HL-60 (cell line): ENCODE measurements around the gene CNNM1.

Experiments used
- DNase-seq, 2 experiments: peaks; one replicate each; pipeline ENCODE4 v3.0.0-alpha.2; 2010 to 2020; ENCODE audit warnings: low read depth in 1 of 2, low spot score in 1 of 2
- H3K27ac ChIP-seq: fragments of 250-450 bp; sonication (Bioruptor Pico); replicated peaks from 2 replicates; pipeline ENCODE4 v1.5.1; 2020; ENCODE audit warnings: mild to moderate bottlenecking, moderate library complexity
- H3K27me3 ChIP-seq: fragments of 250-450 bp; sonication (Bioruptor Pico); 2 replicates; pipeline ENCODE4 v1.5.1; 2021; ENCODE audit warnings: mild to moderate bottlenecking, moderate library complexity; ENCODE audit not compliant: insufficient read depth, poor library complexity, severe bottlenecking
- H3K4me3 ChIP-seq: replicated peaks from 2 replicates; pipeline ENCODE4 v1.5.1; 2011; ENCODE audit warnings: mild to moderate bottlenecking, control low read depth, low read length; ENCODE audit not compliant: insufficient read depth
- CTCF ChIP-seq: IDR thresholded peaks from one replicate; pipeline ENCODE4 v1.5.1; 2011; ENCODE audit warnings: low read length, control low read depth, inconsistent platforms; ENCODE audit not compliant: insufficient read depth
- GABPA ChIP-seq: IDR thresholded peaks from 2 replicates; pipeline ENCODE4 v1.6.1; 2012; ENCODE audit warnings: low read depth
- POLR2AphosphoS5 ChIP-seq: IDR thresholded peaks from 2 replicates; pipeline ENCODE4 v1.6.1; 2012; ENCODE audit warnings: low read depth
- REST ChIP-seq: IDR thresholded peaks from 2 replicates; pipeline ENCODE4 v1.6.1; 2012; ENCODE audit warnings: low read depth; ENCODE audit not compliant: insufficient replicate concordance
- SPI1 ChIP-seq: IDR thresholded peaks from 2 replicates; pipeline ENCODE4 v1.6.1; 2012; ENCODE audit warnings: low read depth, mild to moderate bottlenecking, borderline replicate concordance

The CNNM1 gene

GRCh38 chr10:99316374-99316773, 12.8 kb upstream of the CNNM1 start:
- Histone ChIP-seq H3K27ac (no peak overlapping the region), H3K27me3 (no peaks in the 10 kb centered on the region), H3K4me3 (no peak overlapping the region)
- TF ChIP-seq GABPA (no peak), REST (no peak), CTCF (no peak), POLR2AphosphoS5 (no peak), SPI1 (no peak)
- no peak for DNase-seq

- H3K27me3 ChIP-seq: no peaks in the 10 kb centered on the region
- TF ChIP-seq REST (no peak), POLR2AphosphoS5 (no peak), SPI1 (no peak), GABPA (no peak), CTCF (no peak)
- no peak for DNase-seq
- no peak overlapping the region for H3K4me3 ChIP-seq
- no peak overlapping the region for H3K27ac ChIP-seq
Measured at GRCh38 chr10:99318048-99318447, 11.1 kb upstream of the CNNM1 start.

- Histone ChIP-seq H3K27ac (no peak overlapping the region), H3K4me3 (no peak overlapping the region), H3K27me3 (no peaks in the 10 kb centered on the region)
- no peak for DNase-seq
- TF ChIP-seq CTCF (no peak), SPI1 (no peak)
Measured at GRCh38 chr10:99318475-99318874, 10.7 kb upstream of the CNNM1 start.

GRCh38 chr10:99325281-99325680, 3.9 kb upstream of the CNNM1 start:
- Histone ChIP-seq H3K27me3 (peaks cover 24% of the 10 kb centered on the region), H3K27ac (no peak overlapping the region), H3K4me3 (no peak overlapping the region)
- no peak for DNase-seq
- TF ChIP-seq GABPA (no peak), SPI1 (no peak), POLR2AphosphoS5 (no peak), CTCF (no peak), REST (no peak)
